ENCODE measurements around the gene SEMA5B.

Gene SEMA5B

DNA sequence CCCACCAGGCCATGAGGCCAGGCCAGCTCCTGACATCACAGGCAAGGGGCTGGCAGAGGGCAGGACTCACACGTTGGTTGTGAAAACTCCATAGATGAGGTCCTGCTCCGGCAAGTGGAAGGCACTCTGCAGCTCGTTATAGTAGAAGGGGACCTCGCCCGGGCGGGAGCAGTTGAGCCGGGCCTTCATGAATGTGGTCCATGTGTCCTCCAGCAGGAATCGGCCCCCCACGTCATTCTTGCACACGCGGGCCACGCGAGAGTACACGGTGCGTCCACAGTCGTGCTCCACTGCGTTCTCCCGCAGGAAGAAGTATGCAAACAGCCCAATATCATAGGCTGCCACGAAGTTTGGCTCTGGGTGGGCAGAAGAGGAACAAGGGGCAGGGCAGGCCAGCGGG is 101.2 kb downstream of the SEMA5B start:
- DNase-seq (ENCODE audit: low read depth in 2 of 2): no peak

DNA sequence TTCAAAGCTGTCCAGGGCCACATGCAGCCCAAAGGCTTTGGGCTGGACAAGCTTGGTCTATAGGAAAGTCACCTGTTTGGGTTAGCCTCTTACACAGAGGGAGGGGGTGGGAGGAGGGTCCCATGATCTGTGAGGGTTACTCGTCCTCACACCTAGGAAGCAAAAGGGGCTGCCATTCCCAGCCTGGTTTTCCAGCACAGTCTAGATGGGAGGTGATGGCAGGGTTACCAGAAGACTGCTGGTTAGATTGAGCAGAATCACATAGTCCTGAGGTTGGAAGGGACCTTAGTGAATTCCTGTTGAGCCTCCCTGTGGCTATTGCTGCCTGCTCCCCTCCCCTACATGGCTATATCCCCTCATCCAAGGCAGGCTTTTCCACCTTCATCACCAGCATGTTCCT is 101.8 kb downstream of the SEMA5B start:
- DNase-seq (ENCODE audit: low read depth in 2 of 2): no peak

DNA sequence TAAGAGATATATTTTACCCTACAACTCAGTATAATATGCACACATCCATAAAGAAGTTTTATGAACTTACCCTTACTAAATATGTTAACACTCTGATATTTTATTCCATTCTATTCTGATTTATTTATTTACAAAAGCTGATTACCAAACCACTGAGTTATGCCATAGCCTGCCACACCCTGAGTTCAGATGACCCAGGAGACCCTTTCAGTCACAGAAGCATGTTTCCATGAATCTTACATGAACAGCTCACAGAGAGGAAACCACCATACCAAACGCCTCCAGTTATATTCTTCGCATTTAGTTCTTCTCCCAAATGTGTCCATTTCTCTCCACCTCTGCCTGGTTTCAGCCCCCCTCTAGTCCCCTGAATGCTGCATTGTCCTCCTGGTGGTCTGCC is 103.5 kb downstream of the SEMA5B start:
- DNase-seq (ENCODE audit: low read depth in 2 of 2): no peak

DNA sequence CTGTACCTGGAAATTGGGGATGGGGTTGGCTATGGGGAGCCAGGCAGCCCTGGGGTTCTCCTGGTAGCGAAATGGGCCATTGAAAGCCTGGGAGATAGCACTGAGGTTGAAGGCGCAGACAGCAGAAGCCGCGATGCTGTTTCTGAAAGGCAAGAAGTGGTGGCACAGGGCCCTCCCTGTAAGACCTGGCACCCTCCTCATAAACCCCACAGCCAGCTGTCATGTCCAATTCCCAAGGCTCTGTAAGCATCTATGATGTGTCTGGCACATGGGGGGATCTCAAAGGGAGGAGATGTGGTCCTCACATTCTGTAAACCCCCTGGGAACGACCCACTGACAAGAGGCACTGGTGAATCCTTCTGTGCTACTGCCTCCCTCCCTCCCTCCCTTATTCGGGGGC is 104.0 kb downstream of the SEMA5B start:
- no peak for DNase-seq (ENCODE audit: low read depth in 2 of 2)

DNA sequence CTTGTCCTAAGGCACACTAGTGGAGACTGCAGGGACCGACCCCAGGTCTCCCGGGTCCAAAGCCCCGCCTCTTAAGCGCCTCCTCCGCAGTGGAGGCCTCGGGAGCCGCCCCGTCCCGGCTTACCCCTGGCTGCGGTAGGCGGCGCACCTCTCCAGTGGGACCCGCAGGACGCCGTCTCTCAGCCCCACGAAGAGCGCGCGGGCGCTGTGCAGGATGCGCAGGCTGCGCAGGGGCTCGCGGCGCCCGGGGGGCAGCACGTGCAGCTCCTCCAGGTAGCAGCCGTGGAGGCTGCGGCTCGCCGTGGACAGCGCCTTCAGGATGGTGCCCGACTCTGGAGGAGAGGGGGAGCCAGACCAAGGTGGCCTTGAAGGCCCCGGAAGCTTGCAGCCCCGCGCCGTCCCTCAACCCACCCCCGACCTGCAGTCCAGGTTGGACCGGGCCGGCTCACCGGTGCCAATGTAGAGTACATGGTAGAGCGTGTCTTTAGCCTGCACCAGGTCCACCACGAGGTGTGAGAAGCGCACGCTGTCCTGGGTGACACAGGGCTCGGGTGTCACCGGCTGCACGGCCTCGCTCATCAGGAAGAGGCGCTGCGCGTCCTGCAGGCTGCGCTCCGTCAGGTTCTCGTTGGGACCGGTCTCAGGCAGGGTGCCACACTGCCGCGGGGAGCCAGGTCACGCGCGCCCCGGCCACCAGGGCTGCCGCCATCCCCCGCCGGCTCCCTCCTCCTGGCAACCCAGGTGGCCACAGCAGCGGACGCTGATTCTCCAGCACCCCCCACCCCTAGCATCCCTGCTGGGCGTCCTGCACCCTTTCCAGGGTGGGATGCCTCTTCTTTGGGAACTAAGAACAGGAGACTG is 105.5 kb downstream of the SEMA5B start:
- DNase-seq (ENCODE audit: low read depth in 2 of 2): peak; percentile 27 to 39

DNA sequence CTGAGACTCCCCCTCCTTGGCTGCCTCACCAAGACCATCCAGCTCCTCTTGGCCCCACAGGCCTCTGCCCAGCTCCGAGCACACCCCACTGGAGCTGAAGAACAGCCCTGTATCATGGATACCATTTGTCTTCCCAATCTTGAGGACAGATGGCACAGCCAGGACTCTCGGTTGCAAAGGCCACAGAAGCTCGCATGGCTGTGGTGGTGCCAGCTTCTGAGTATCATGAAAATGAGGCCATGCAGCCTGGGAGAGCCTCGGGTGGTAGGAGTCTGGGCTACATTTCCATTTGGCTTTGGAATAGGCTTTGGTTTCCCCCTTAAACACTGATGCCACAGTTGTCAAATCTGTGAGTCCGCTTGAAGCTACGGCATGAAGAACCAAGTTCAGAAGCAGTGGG is 106.6 kb downstream of the SEMA5B start:
- no peak for DNase-seq (ENCODE audit: low read depth in 2 of 2)

DNA sequence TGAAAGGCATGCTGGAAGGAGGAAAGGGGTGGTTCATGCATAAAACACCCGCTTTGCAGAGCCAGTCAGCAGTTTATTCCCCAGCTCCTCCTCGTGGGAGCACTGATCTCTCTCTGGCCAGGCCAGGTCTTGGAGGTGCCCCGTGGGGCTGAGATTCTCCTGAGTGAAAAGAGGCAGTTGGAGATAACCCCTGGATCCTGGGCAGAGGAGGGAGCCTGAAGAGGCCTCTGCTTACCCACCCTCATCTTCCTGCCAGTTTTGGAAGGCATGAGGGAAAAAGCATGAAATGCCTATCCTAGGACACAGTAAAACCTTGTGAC is 108.3 kb downstream of the SEMA5B start:
- DNase-seq (ENCODE audit: low read depth in 2 of 2): no peak

DNA sequence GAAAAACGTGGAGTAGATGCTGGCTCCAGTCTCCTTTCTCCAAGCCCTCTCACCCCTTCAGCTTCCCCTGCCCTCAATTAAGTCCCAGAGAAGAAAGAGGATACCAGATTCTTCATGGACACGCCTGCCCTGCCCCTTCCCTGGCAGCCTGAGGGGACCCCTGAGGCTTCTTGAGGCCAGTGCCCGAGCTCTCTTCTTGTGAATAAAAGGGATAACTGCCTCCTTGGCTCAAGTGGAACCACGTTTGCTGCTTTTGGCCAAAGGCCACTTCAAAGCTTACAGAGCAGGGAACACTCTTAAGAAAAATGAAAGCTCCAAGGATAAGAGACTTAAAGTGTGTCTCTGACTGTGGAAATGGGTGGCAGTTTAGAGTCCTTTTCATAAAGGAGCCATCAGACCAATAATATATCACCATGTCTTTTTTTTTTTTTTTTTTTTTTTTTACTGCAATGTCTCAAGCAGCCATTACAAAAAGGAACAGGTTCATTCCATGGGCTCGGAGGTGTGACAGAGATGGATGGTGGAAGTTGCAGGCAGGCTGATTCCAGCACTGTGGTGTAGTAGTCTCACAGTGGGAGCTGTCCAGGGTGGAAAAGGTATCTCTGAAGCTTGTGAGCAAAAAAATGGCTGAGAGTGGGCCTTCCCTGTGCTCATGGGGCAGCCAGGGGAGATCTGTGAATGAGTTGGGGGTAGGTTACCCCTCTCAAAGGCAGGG is 108.8 kb downstream of the SEMA5B start:
- DNase-seq (ENCODE audit: low read depth in 2 of 2): no peak

DNA sequence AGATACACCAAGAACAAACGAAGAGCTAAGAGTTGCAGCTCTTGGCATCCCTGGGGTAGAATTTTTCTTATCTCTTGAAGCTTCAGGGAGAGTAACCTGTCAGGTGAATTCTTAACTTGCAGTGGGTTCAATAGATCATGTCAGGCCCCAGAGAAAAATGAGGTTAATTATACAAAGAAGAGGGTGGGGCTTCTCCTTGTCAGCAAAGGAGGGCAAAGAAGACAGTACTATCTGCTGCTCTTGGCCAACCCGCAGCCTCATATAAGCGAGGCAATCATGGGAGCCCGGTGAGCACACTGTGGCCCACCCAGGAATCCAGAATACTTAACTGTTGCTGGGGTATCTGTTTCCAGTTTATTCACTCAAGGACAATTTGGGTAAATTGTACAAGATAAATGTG is 110.2 kb downstream of the SEMA5B start:
- DNase-seq (ENCODE audit: low read depth in 2 of 2): no peak

DNA sequence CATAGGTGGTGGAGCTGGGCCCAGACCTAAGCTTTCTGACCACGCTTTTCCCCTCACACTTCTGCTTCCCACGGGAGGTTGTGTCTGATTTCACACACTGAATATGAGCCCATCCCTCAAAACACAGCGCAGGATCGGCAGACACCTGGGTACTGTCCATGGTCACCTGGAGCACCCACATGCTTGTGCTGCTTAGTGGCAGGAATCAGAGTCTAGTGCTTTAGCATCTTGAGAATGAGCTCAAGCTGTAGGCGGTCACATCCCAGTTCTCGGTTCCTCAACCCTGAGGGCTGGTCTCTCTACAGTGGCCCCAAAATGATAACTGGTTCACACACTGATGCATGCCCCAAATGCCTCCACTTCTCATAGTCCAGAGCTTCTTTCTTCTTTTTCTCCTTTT is 111.0 kb downstream of the SEMA5B start:
- DNase-seq (ENCODE audit: low read depth in 2 of 2): no peak

DNA sequence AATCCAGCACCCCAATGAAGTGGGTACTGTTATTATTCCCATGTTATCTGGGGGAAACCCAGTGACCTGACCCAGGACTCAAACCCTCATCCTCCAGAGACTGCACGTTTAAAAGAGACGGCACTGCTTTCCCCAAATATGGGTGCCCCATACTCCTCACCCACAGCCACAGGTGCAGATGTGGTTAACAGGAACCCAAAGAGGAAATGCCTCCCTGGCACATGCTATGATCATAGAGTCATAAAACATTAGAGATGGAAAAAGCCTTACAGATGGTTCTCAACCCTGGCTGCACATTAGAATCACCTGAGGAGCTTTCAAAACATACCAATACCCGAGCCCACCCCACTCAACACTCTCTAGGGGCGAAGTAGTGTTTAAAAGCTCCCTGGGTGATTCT is 111.5 kb downstream of the SEMA5B start:
- DNase-seq (ENCODE audit: low read depth in 2 of 2): no peak

DNA sequence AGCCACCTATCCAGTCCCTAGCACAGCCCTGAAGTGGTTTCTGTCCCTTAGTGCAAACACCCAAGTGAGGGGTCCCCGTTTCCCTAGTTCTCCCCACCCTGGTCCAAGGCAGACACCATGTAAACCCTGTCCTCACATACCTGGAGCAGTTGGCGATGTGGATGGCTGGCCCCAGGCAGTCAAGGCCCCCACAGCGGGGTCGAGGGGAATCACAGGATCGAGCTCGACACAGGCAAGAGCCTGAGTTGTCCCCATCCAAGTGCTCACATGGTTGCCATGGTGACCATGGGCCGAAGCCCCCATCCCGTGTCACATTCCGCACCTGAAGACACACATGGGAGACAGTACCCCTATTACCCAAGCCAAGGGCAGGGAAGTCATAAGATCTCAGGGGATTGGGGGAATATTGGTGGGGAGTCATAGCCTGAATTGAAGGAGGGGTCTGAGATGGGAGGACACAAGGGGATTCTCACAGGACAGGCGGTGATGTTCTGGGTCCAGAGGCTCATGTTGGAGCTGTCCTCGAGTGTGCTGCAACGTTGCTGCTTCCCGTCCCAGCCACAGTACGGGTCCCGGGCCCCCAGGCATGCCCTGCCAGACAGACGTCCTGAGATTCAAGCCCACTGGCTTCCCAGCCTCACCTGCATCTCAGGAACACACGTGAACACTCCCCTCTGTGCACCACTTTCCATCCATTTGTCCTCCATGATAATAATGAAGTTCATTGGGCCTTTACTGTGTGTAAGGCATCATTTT is 112.1 kb downstream of the SEMA5B start:
- DNase-seq (ENCODE audit: low read depth in 2 of 2): no peak

DNA sequence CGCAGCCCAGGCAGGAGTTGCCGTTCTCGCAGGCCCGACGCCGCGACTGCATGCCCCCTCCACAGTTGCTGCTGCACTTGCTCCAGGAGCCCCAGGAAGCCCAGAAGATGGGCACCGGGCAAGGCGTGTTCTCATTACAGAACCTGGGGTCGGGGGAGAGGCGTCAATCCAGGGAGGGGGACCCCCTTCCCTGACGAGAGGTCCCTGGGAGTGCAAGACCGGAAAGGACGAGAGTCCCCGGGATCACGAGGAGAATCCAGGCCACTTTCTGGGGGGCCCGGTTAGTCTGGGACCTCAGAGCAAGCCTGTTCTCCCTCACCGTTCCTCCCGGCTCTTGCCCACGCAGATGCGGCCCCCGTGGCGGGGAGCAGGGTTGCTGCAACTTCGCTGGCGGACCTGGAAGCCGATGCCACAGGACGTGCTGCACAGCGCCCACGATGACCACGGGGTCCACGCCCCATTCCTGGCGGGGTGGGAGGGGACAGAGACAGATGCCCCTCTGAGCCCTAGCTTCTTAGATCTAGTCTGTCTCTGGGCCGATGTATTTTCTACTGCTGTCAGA is 113.9 kb downstream of the SEMA5B start:
- DNase-seq (ENCODE audit: low read depth in 2 of 2): no peak

DNA sequence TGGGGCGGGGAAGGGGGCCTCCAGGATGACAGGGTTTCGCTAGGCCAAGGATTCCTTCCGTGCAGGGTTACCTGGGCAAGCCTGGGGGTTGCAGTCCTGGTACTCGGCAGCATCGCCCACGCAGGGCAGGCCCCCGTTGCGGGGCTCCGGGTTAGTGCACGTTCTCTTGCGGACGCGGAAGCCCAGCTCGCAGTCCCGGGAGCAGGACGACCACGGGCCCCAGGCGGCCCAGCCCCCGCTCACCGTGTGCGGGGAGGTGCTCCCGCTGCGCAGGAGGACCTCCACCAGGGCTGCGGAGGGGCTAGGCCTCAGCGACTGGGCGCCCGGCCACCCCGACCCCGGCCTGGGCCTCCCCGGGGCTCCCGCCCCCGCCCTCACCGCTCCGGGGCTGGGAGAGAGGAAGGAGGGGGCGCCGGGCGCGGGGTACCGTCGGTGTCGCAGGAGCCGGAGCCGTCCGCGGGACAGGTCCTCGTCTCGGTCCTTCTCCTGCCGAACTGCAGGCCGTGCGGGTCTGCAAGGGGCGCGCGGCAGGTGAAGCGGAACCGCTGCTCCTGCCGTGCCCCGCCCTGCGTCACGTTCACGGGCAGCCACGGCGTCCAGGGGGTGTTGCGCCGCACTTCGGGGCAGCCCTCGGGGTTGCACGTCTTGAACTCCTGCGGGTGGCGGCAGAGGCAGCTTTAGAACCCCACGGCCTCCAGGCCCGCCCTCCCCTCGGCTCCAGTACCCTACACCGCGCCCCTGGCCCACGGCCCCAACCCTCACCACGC is 114.6 kb downstream of the SEMA5B start:
- no peak for DNase-seq (ENCODE audit: low read depth in 2 of 2)

DNA sequence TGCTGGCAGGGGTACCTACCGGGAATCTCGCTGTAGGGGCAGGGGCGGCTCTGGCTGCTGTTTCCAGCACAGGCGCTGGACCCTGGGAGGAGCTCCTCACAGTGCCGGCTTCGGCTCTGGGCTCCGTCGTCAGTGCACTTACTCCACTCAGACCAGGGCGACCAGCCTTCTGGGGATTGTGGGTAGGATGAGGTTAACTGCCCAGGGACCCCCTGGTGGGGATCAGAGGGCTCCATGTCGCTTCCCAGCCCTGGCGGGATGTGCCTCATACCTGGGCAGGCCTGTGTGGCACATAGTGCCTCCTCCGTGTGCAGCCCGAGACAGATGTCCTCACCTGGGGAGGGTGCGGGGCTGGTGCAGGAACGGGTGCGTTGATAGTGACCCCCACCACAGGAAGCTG is 115.7 kb downstream of the SEMA5B start:
- DNase-seq (ENCODE audit: low read depth in 2 of 2): no peak

DNA sequence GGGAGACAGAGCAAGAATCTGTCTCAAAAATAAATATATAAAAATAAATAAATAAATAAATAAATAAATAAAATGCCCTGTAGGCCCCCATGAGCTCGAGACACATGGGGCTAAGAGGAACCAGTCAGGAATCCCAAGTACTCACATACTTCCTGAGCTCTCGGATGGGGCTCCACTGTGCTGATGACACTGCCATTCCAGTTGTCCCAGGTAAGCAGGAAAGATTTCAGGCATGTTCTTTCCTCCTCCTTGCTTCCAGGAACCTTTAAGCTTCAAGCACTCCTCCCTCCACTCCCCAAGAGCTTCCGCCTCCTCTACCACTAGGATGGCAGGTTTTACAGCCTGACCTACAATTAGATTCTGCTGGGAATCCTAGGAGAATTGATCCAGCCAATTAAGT is 119.3 kb downstream of the SEMA5B start:
- DNase-seq (ENCODE audit: low read depth in 2 of 2): no peak

DNA sequence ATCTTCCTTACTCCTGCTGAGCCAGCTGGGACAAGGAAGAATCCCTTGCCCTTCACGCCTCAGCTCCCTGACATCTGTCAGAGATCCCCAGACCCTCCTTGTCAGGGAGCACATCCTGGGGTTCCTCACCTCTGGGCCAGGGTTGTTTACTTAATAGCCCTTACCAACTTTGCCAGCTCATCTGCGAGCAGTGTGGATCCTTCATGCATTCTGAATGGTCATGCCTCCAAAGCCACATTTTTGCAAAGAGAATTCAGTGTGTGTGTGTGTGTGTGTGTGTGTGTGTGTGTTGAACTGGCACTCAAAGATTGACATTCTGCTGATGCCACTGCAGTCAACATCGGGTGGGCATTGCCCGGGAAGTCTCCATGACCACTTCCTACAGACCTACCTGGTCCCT is 120.1 kb downstream of the SEMA5B start:
- no peak for DNase-seq (ENCODE audit: low read depth in 2 of 2)

DNA sequence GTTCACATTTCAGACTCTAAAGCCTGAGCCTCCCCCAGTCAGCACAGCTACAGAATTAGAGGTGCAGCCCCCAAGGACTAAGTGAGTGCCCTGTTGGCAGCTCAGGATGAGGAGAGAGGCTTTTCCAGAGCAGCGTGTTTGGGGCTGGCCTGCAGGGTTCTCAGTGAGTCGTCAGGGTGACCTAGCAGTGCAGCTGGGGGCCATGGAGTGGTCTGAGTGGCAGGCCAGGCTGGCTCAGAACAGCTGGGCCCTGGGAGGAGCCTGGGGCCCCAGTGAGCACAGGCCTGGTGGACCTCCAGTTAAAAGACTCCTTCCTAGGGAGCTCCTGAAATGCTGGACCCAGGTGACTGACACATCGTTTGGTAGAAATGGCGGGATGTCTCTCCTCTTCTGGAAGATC is 124.4 kb downstream of the SEMA5B start:
- no peak for DNase-seq (ENCODE audit: low read depth in 2 of 2)

DNA sequence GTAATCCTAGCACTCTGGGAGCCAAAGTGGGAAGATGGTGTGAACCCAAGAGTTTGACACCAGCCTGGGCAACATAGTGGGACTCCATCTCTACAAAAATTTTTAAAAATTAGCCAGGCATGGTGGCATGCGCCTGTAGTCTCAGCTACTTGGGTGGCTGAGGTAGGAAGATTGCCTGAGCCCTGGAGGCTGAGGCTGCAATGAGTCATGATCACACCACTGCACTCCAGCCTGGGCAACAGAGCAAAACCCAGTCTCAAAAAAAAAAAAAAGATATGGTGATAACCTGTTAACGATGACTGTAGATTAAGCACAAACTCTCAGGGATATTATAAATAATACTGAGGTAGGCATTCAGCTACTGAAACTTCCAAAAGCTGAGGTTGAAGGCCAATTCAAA is 125.2 kb downstream of the SEMA5B start:
- DNase-seq (ENCODE audit: low read depth in 2 of 2): no peak

DNA sequence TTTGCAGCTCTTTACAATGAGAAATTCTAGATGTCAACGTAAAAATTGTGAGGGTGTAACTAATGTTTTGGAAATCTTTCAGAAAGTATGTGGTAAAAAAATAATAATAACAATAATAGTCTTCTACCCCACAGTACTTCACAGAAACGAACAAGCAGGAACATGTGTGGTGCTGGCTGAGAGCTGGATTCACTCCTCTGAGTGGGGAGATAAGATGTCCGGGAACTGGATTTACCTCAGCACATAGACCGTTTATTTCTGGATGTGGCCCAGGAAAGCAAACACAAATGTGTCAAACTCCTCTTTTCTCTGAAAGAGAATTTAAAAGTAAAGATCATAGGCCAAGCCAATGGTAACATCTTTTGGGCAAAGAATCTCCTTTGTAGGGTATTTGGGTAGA is 129.3 kb downstream of the SEMA5B start:
- no peak for DNase-seq (ENCODE audit: low read depth in 2 of 2)

DNA sequence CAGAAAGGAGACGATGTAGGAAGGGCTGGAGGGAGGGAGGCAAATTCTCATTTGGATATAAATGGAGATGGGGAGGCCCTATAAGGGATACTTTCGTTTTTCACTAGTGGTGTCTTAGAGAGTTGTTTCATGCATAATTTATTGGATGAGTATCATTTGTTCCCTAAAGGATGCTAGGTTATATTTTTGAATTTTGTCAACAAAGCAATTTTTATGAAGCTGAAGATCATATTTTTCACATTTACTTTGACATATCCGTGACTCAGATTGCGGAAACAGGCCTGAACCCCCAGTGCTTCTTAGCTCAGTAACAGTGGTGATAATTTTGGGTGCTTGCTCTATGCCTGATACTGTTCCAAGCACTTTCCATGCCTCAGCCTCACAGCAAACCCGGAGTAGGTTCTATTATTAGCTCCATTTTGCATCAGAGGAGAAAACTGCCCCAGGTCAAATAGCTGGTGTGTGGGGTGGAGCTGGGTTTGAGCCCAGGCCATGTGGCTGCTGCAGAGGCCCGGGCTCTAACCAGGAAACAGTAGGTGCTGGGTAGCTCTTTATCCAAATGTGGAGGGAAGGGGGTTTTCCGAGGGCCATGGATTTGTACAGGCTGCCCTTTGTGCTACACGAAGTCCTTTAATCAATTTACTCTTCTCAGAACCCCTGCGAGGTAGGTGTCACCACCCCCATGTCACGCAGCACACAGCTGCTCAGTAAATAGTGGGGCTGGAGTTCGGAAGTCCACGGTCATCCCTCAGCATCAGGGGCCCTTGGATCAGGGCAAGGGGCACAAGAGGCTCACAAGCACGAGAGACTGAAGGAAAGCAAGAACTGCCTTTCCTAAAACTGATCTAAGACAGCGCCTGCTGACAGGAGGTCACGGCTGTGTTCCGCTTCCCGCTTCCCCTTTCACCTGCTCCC is 133.6 kb downstream of the SEMA5B start:
- DNase-seq (ENCODE audit: low read depth in 2 of 2): no peak
